ENCODE data around the gene ZHX3. TPM values are rescaled to one million over a fixed set of nuclear protein-coding genes. Genes with fewer than 3 reads are reported as not detected.

The ZHX3 gene
- total and polyA plus RNA-seq, 2 of the 4 experiments (the other 2 are of a cell fraction): 25.0 to 28.0 TPM

- H3K9me3 ChIP-seq (ENCODE audit: control insufficient read depth, insufficient read depth, low read length): no peaks in the 10 kb centered on the region
- peaks cover 22% of the 10 kb centered on the region for H3K4me1 ChIP-seq (ENCODE audit: control insufficient read depth, insufficient read depth, low read length)
- no peak overlapping the region for H2BK15ac ChIP-seq (ENCODE audit: low read depth, low read length)
- H2BK20ac ChIP-seq (ENCODE audit: low read depth, low read length): no peak overlapping the region
- dilution Hi-C loops (cut with HindIII; ENCODE audit: low sequenced_read_pairs, unreplicated experiment): no loop called here
- H4K5ac ChIP-seq (ENCODE audit: low read depth, low read length): peak overlapping the region; percentile 26; the same call in 1 of the 2 replicates
- H3K4ac ChIP-seq (ENCODE audit: low read depth, low read length): no peak overlapping the region
- in situ Hi-C loops (cut with MboI; ENCODE audit: low sequenced_read_pairs): no loop called here
- peak overlapping the region; percentile 35; the same call in 1 of the 2 replicates for H3K18ac ChIP-seq (ENCODE audit: low read depth, low read length)
- ATAC-seq (ENCODE audit: low read depth) (no peak), DNase-seq (no peak)
- BruUV-seq (replicated peaks): no TSS peak
- H4K20me1 ChIP-seq (ENCODE audit: insufficient read depth, low read length): no peaks in the 10 kb centered on the region; the same call in 1 of the 2 replicates
- no peak overlapping the region for H3K56ac ChIP-seq (ENCODE audit: extremely low read depth, insufficient read depth, low read length)
- H2AK9ac ChIP-seq (replicated peaks; ENCODE audit: low read depth, low read length, poor library complexity): no peak overlapping the region
- no peak overlapping the region for H3K9ac ChIP-seq (ENCODE audit: low read depth, low read length)
- H3K9me1 ChIP-seq (ENCODE audit: insufficient read depth, low read length): peaks cover 12% of the 10 kb centered on the region
- H4K8ac ChIP-seq (ENCODE audit: low read depth in 2 of 2, low read length in 2 of 2): no peak overlapping the region
- no peaks in the 10 kb centered on the region for H3K36me3 ChIP-seq (ENCODE audit: control insufficient read depth, insufficient read depth, low read length)
- peaks cover 22 to 64% of the 10 kb centered on the region in 2 experiments for H3K79me1 ChIP-seq (ENCODE audit: low read depth in 1 of 2, low read length in 2 of 2)
- H2AFZ ChIP-seq (replicated peaks; ENCODE audit: low read length, poor library complexity): no peak overlapping the region
- no peak overlapping the region for H2AK5ac ChIP-seq (ENCODE audit: low read depth, low read length)
- H3K27ac ChIP-seq (ENCODE audit: insufficient read depth, low read length): no peak overlapping the region
- TF ChIP-seq FOS (IDR thresholded peaks at IDR 0.05; ENCODE audit: low read depth, low read length) (no peak), MAZ (IDR thresholded peaks at IDR 0.05; ENCODE audit: borderline replicate concordance, low read depth, low read length) (no peak), CHD1 (IDR thresholded peaks at IDR 0.05; ENCODE audit: low read depth, low read length) (no peak), MAFK (IDR thresholded peaks at IDR 0.05; ENCODE audit: low read depth, low read length) (no peak), RCOR1 (IDR thresholded peaks at IDR 0.05; ENCODE audit: insufficient replicate concordance, low read length) (no peak)
- intact Hi-C loops (cut with micrococcal nuclease): loop anchor here (5.0 kb wide), 1 partner anchor 69 kb away; the partner anchor contains the start of gene ZHX3
- peak overlapping the region; percentile 42; the same call in 1 of the 2 replicates for H3K14ac ChIP-seq (replicated peaks; ENCODE audit: low read depth, low read length)
- ChIA-PET CTCF (interaction anchor here (1.2 kb wide), 1 partner anchor 91 kb away, joined by 3 read pairs; no protein-coding TSS in a partner anchor), POLR2A (ENCODE audit: unreplicated experiment) (no interaction called here)
- H3K27me3 ChIP-seq (ENCODE audit: control insufficient read depth, insufficient read depth, low read length): no peaks in the 10 kb centered on the region
- H3K23ac ChIP-seq (ENCODE audit: low read depth, low read length): no peak overlapping the region
- peak overlapping the region; percentile 12 for H2BK5ac ChIP-seq (ENCODE audit: low read depth, low read length, poor library complexity, severe bottlenecking)
- no peak overlapping the region for H2BK120ac ChIP-seq (ENCODE audit: low read depth, low read length)
- H3K4me3 ChIP-seq (ENCODE audit: insufficient read depth, low read depth, low read length): no peak overlapping the region
- no peak overlapping the region for H4K91ac ChIP-seq (ENCODE audit: insufficient read depth, low read depth, low read length)
- H3K4me2 ChIP-seq (ENCODE audit: low read depth, low read length): peak overlapping the region; percentile 31; the same call in 1 of the 2 replicates
- 25% methylated on average over 2 of the region's 4 CpGs; no CpG with 5 or more reads in 1 of the 2 experiments for WGBS, 2 experiments (ENCODE audit: extremely low coverage in 2 of 2, insufficient read length in 1 of 2)
These were observed 69.0 kb downstream of the ZHX3 start for GRCh38 chr20:41248368-41249024.
